ENCODE results near the gene XKR3.
"Not testable (repeated sequence)": the region's sequence is repeated elsewhere in the genome, so short reads cannot be mapped to it uniquely, and the experiment has no call there.

Gene XKR3

GRCh38 chr22:16824716-16825687, at the start of gene XKR3:
Gene XKR3 (minus strand): TSS chr22:16825411. CDS start chr22:16808073, 17,338 bp downstream.
- no peak within 1 kb of the TSS for H3K4me3 ChIP-seq
- peak within 1 kb of the TSS in 5 of 21 experiments; percentile 24 to 53 (median 50) for H3K27ac ChIP-seq

DNA sequence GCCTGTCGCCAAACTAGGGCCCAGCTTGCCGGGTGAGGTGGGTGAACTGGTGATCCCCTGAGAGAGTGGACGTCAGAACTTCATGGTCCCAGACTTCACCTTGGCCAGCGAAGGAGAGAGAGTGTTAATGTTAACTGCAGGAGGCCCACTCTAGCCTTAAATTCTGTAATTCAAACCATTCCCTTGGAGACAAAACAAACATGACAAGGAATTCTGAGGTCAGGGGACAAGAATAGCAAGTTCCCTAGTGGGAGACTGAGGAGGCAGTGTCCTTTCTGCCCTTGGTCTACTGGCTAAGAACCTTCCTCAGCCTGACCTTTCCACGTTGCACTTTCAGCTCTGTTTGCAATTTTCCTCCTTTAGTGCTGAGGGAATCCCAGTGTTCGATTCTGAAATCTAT, 44.4 kb upstream of the XKR3 start:
- not testable (repeated sequence) for H3K27ac ChIP-seq, H3K4me3 ChIP-seq

DNA sequence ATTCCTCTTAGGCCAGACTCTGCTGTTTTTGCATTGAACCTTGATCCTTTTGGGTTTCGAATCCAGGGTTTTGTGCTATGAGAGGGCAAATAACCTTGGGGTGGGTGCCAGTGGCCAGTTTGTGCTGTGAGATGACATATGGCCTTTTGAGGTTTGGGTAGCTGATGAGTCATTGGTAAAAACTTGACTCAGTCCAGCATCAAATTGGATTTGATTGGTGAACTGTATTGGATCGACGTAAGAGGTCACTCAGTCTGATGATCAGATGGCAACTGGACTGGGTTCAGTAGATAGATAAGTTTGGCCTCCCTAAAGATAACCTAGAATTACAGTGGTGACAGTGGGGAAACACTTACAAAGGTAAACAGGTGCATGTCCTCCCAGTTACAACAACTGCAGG, 41.0 kb upstream of the XKR3 start:
- H3K4me3 ChIP-seq: no peak overlapping the region
- no peak overlapping the region for H3K27ac ChIP-seq

GRCh38 chr22:16856851-16857250, 31.6 kb upstream of the XKR3 start:
- H3K4me3 ChIP-seq: not testable (repeated sequence)

GRCh38 chr22:16854631-16855030, 29.4 kb upstream of the XKR3 start:
- H3K27ac ChIP-seq: no peak overlapping the region
- no peak overlapping the region for H3K4me3 ChIP-seq

More at GRCh38 chr22:16856851-16857250, 31.6 kb upstream of the XKR3 start:
- H3K27ac ChIP-seq: not testable (repeated sequence)

GRCh38 chr22:16851268-16851996, 26.2 kb upstream of the XKR3 start:
- not testable (repeated sequence) for H3K4me3 ChIP-seq, H3K27ac ChIP-seq

DNA sequence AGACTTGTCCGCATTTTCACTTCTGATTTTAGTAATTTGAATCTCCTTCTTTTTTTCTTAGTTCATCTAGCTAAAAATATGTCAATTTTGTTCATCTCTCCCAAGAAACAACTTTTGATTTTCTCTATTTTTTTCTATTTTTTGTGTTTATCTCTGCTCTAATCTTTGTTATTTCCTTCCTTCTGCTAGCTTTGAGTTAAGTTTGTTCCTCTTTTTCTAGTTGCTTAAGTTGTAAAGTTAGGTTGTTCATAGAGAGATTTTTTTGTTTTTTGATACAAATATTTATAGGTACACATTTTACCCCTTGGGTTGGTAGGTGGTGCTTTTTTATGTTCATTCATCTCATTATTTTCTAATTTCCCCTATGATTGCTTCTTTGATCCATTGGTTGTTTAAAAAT, 22.1 kb upstream of the XKR3 start:
- no peak overlapping the region for H3K27ac ChIP-seq
- no peak overlapping the region for H3K4me3 ChIP-seq

GRCh38 chr22:16845881-16846280, 20.7 kb upstream of the XKR3 start:
- Histone ChIP-seq H3K4me3 (no peak overlapping the region), H3K27ac (no peak overlapping the region)

DNA sequence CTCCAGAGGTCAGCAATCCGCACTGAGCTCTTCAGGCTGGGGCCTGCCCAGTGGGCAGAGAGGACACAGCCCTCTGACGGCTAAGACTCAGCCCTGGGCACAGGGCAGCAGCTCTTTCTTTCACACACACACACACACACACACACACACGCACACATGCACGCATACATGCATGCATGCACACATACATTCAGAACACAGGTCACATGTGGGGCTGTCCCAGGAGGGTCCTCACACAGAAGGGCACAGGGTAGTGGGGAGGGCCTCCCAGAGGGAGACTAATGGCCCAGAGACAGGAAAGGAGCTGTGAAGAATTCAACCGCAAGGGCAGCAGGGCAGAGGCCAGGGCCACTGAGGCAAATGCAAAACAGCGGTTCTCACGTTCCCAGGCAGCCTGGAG, 20.3 kb upstream of the XKR3 start:
- Histone ChIP-seq H3K27ac (no peak overlapping the region), H3K4me3 (no peak overlapping the region)

DNA sequence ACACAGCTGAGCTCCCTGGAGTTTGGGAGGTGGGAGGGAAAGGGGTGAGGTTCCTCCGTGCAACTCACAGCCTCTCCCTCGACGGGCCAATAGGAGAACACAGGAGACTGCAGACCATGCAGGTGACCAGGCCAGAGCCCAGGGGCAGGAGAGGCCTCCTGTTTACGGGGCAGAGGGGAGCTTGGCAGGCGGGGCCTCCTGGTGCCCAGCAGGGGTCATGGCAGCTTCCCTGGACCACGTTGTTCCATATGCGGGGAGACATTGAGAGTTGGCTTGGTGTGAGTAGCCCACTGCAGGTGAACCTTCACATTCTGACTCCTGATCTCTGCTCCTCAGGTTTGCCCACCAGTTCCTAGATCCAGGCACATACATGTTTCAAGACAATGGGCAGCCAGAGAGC, 19.3 kb upstream of the XKR3 start:
- Histone ChIP-seq H3K4me3 (no peak overlapping the region), H3K27ac (no peak overlapping the region)

- no peak overlapping the region for H3K27ac ChIP-seq
These were observed 12.9 kb upstream of the XKR3 start for GRCh38 chr22:16838073-16838472.

DNA sequence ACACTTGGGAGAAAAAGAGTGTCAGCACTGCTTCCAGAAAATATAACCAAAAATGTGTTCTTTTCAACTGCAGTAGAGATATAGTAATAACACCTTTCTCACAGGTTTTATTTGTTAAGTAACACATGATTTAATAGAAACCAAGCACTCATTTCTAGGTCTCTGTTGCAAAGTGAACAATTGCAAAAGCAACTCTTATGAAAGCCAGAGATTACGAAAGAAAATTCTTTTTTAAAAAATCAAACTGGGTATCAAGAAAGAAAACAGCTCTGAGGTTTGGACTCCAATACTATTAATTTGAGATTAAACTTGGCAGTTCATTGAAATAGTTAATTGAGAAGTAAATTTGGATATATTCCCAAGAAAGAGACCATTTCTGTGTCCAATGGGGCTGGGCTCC, 9.8 kb upstream of the XKR3 start:
- Histone ChIP-seq H3K27ac (no peak overlapping the region), H3K4me3 (no peak overlapping the region)

More at GRCh38 chr22:16838073-16838472, 12.9 kb upstream of the XKR3 start:
- no peak overlapping the region for H3K4me3 ChIP-seq

GRCh38 chr22:16831257-16831656, 6.0 kb upstream of the XKR3 start:
- no peak overlapping the region for H3K4me3 ChIP-seq
- no peak overlapping the region for H3K27ac ChIP-seq

- Histone ChIP-seq H3K27ac (no peak overlapping the region), H3K4me3 (no peak overlapping the region)
These were observed 4.8 kb upstream of the XKR3 start for GRCh38 chr22:16829985-16830384.

DNA sequence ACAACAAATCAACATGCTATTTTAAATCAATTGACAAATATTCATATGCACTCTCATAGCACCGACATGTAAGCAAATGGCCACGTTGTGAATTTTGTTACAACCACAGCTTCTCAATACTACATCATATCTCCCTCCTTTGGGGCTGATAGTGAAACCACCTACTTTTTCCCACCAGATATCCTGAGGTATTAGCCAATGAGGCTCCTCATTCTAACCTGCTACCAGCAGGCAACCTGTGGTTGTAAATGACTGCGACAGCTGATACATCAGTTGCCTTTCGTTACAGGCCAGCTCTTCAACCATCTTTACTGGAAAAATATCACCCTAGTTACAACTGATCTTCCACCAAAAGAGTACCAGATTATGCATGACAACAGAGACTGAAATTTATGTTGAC, 3.7 kb upstream of the XKR3 start:
- Histone ChIP-seq H3K27ac (no peak overlapping the region), H3K4me3 (no peak overlapping the region)

DNA sequence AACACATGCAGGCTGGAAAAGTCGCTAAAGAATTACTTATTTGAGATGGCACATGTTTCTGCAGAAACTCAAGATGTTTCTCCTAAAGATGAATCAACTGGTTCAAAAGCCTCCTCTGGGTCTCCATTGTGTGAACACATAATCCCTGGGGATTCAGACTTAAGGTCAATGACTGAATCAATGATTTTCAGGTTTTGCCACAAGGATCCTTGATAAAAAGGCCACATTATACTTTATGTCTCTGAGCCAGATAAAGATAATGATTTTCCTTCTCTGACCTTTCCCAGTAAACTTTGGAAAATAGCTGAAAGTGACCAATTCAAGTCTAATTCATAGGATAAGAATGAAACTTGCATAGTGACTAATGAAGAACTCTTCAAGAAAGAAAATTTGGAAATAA, 2.3 kb upstream of the XKR3 start:
- Histone ChIP-seq H3K4me3 (no peak overlapping the region), H3K27ac (no peak overlapping the region)

DNA sequence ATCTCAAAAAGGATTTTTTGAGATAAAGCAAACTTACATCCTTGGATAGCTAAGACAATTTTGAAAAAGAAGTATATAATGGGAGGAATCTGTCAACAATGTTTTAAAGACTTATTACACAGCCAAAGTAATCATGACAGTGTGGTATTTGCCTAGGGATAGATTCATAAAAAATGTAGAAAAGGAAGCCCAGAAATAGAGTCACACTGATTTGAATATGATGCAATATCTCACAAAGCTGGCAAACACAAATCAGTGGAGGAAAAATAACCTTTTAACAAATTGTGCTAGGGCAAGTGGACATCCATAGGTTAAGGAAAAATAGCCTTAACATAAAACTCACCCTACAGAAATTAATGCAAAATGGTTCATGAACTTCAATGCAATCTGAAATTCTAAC, 6.0 kb downstream of the XKR3 start:
- Histone ChIP-seq H3K4me3 (no peak overlapping the region), H3K27ac (no peak overlapping the region)

DNA sequence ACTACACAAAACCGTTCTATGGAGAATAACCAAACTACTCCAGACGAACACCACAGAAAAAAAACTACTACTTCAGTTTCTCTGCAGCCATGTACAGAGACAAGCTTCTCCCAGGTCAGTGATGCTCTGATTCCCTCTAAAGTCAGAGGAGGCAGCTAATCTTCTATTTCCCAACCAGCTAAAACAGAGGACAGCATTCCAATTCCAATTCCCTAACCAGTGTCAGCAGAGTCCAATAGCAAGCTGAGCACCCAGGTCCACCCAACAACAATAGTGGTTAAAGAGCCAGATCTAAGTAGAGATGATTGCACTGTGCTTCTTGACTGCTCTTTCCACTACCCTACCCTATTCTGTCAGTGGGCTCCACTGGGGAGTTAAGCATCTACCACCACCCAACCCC, 6.7 kb downstream of the XKR3 start:
- H3K4me3 ChIP-seq: no peak overlapping the region
- no peak overlapping the region for H3K27ac ChIP-seq

DNA sequence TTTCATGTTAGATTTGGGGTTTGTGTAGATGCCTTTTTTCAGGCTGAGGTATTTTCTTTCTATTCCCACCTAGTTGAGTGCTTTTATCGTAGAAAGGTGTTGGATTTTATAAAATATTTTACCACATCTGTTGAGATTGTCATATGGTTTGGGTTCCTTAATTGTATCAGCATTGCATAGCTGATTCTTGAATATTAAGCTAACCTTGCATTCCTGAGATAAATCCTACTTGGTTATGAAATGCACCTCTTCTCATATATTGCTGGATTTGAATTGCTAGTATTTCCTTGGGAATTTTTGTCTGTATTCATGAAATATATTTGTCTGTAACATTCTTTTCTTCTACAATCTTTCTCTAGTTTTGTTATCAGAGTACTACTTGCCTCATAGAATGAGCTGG, 10.1 kb downstream of the XKR3 start:
- H3K4me3 ChIP-seq: no peak overlapping the region
- H3K27ac ChIP-seq: no peak overlapping the region

GRCh38 chr22:16810188-16810802, 14.9 kb downstream of the XKR3 start:
- H3K4me3 ChIP-seq: no peak overlapping the region

DNA sequence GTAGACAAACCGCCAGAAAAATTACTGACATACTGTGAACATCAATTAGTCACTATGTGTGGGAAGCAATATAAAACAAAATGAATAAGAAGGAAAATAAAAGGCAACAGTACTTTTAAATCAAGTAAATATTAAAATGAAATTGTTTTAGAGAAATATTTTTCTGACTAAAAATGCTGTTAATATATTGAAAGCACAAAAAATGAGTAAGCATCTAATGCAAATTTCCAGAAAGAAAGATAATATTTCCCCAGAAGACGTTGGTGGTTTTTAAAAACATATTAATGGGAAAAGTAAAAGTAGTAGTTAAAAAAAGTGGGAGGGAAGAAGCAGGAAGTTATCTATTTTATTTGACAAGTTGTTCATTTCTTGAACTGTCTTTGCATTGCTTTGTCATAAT, 16.5 kb downstream of the XKR3 start:
- Histone ChIP-seq H3K4me3 (no peak overlapping the region), H3K27ac (no peak overlapping the region)

More at GRCh38 chr22:16810188-16810802, 14.9 kb downstream of the XKR3 start:
- H3K27ac ChIP-seq: no peak overlapping the region
